ENCODE data around the gene SLC38A1. TPM values are rescaled to one million over a fixed set of nuclear protein-coding genes. Genes with fewer than 3 reads are reported as not detected.

The SLC38A1 gene
- total and polyA plus RNA-seq, 7 donors: 8.4 to 209 (median 149) TPM

GRCh38 chr12:46149079-46149464, 119.8 kb downstream of the SLC38A1 start:
- Histone ChIP-seq H3K27me3 (no peaks in the 10 kb centered on the region), H3K4me1 (peaks cover 0 to 12% (median 7%) of the 10 kb centered on the region in 4 donors), H3K4me3 (no peak overlapping the region), H3K27ac (no peak overlapping the region), H3K36me3 (no peaks in the 10 kb centered on the region), H3K9me3 (no peaks in the 10 kb centered on the region)
- intact Hi-C loops (cut with DNase I): no loop called here
- TF ChIP-seq POLR2AphosphoS5 (IDR thresholded peaks at IDR 0.05) (no peak), POLR2A (IDR thresholded peaks at IDR 0.05) (no peak), EP300 (IDR thresholded peaks at IDR 0.05) (no peak), CTCF (IDR thresholded peaks at IDR 0.05) (no peak)
- WGBS, 2 donors: 18 to 62% methylated on average over 2 of the region's 2 CpGs
- DNase-seq: no peak

- intact Hi-C loops (cut with DNase I): no loop called here
- Histone ChIP-seq H3K4me3 (no peak overlapping the region), H3K36me3 (no peaks in the 10 kb centered on the region), H3K27ac (no peak overlapping the region), H3K9me3 (no peaks in the 10 kb centered on the region), H3K27me3 (no peaks in the 10 kb centered on the region), H3K4me1 (peaks cover 0 to 6% (median 2%) of the 10 kb centered on the region in 4 donors)
- TF ChIP-seq CTCF (IDR thresholded peaks at IDR 0.05) (no peak), POLR2AphosphoS5 (IDR thresholded peaks at IDR 0.05) (no peak), EP300 (IDR thresholded peaks at IDR 0.05) (no peak), POLR2A (IDR thresholded peaks at IDR 0.05) (no peak)
- WGBS, 2 donors: 66 to 83% methylated on average over 5 of the region's 5 CpGs
- DNase-seq: no peak
Observed at GRCh38 chr12:46148327-46149078, 120.3 kb downstream of the SLC38A1 start.

DNA sequence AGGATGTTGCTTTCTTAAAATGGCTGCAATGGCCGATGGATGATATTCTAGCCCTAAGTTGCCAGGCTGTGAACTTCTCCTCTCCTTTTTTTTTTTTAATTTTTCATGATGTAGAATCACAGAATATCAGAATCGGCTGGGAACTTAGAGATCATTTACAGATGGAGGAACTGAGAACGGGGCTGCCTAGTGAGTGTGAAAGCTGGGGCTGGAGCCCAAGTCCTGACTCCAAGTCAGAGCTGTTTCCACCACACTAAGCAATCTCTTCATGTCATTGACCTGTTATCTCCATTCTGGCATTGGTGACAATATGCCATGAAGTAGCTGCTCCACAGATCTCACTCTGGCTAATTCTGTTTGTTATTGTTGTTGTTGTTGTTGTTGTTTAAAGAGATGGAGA, 121.7 kb downstream of the SLC38A1 start:
- no peak for DNase-seq
- intact Hi-C loops (cut with DNase I): no loop called here
- Histone ChIP-seq H3K4me1 (no peaks in the 10 kb centered on the region), H3K9me3 (no peaks in the 10 kb centered on the region), H3K4me3 (no peak overlapping the region), H3K27me3 (no peaks in the 10 kb centered on the region), H3K36me3 (no peaks in the 10 kb centered on the region), H3K27ac (no peak overlapping the region)
- WGBS, 2 donors: 75 to 87% methylated on average over 3 of the region's 3 CpGs
- TF ChIP-seq POLR2AphosphoS5 (IDR thresholded peaks at IDR 0.05) (no peak), EP300 (IDR thresholded peaks at IDR 0.05) (no peak)

DNA sequence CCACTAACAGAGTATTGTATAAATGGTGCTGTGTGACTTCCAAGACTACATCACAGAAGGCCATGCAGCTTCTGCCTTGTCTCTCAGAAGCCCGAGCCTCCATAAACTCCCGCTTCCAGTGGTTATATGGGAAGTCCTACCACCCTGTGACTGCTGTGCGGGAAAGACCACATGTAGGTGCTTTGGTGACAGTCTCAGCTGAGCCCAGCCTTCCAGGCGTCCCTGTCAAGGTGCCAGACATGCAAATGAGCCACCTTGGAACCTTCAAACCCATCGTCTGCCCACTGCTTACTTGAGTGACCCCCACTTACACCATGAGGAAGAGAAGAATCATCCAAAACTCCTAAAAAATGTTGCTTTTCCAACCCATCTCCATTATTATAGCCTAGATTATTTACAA, 123.0 kb downstream of the SLC38A1 start:
- H3K27ac ChIP-seq: no peak overlapping the region
- H3K27me3 ChIP-seq: no peaks in the 10 kb centered on the region
- intact Hi-C loops (cut with DNase I): no loop called here
- DNase-seq: no peak
- H3K4me1 ChIP-seq: no peaks in the 10 kb centered on the region
- no peaks in the 10 kb centered on the region for H3K36me3 ChIP-seq
- no peaks in the 10 kb centered on the region for H3K9me3 ChIP-seq
- no peak for TF ChIP-seq POLR2A (IDR thresholded peaks at IDR 0.05)
- no peak for TF ChIP-seq POLR2AphosphoS5 (IDR thresholded peaks at IDR 0.05)
- no peak for TF ChIP-seq CTCF (IDR thresholded peaks at IDR 0.05)
- no peak for TF ChIP-seq EP300 (IDR thresholded peaks at IDR 0.05)
- H3K4me3 ChIP-seq: no peak overlapping the region
- WGBS, 2 donors: 88 to 92% methylated on average over 5 of the region's 5 CpGs

DNA sequence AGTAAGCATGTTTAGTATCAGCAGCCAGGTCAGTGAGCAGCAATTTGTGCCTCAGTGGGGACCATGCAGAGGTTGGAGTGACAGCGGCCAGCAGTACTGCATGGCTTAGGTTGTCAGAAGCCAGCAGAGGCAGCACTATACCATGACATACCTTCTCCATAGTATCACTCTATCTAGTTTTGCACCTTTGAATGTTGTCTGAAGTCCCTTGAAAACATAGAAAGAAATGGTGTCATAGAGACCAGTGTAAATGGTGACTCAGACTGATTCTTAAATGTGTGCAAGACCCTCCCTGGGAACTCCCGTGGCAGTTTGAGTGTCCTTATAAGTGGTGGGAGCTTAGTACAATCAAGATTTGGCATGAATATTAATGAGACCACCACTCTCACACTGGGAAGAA, 124.4 kb downstream of the SLC38A1 start:
- intact Hi-C loops (cut with DNase I): no loop called here
- TF ChIP-seq EP300 (IDR thresholded peaks at IDR 0.05): no peak
- no peak for TF ChIP-seq CTCF (IDR thresholded peaks at IDR 0.05)
- no peak for TF ChIP-seq POLR2A (IDR thresholded peaks at IDR 0.05)
- no peak for TF ChIP-seq POLR2AphosphoS5 (IDR thresholded peaks at IDR 0.05)
- whole genome bisulfite sequencing, 2 donors: 89 to 94% methylated on average over 2 of the region's 2 CpGs

More for the DNA sequence above, 124.4 kb downstream of the SLC38A1 start:
- Histone ChIP-seq H3K36me3 (no peaks in the 10 kb centered on the region), H3K4me3 (no peak overlapping the region), H3K4me1 (no peaks in the 10 kb centered on the region), H3K9me3 (no peaks in the 10 kb centered on the region), H3K27ac (no peak overlapping the region), H3K27me3 (no peaks in the 10 kb centered on the region)
- no peak for DNase-seq

Measured in sigmoid colon (tissue), 7 donors.